HG02852 (cell line): ENCODE measurements around the gene CST9L.

Experiments
- ATAC-seq: cut with Tn5 transposase; IDR thresholded peaks from one replicate; pipeline ENCODE4 v1.9.1; 2021; ENCODE audit warnings: mild to moderate bottlenecking, moderate library complexity; ENCODE audit not compliant: unreplicated experiment

Gene CST9L

DNA sequence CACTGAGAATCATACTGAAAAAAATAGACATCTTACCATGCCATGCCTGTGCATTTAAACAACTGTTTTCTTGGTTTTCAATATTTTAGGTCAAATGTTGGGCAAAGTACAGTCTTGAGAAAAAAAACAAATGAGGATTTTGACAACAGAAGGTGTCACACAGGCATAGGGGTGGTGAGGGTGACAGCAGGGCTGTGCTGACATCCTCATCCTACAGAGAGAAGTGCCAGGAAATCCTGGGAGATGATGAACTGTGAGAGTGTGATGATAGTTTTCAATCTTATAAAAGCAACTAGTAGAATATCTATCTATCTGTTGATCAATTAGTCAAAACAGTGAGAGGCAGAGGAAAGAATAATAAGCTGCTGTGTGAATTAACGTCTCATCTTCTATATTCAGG, 53.4 kb downstream of the CST9L start:
- no peak for ATAC-seq
